Stimulated activated CD4-positive, alpha-beta T cell treated with anti-CD3 and anti-CD28 coated beads, Interleukin-4, amount 100 ng/mL, for 24 hours (primary cell): ENCODE results near the gene USO1.
A peak's percentile ranks its signal among the peaks of the same experiment; 100 is the strongest.
"Not testable (repeated sequence)": the region's sequence is repeated elsewhere in the genome, so short reads cannot be mapped to it uniquely, and the experiment has no call there.

ENCODE experiments used
- DNase-seq: peaks from one replicate; pipeline ENCODE4 v3.0.0-alpha.2; 2020

The USO1 gene

DNA sequence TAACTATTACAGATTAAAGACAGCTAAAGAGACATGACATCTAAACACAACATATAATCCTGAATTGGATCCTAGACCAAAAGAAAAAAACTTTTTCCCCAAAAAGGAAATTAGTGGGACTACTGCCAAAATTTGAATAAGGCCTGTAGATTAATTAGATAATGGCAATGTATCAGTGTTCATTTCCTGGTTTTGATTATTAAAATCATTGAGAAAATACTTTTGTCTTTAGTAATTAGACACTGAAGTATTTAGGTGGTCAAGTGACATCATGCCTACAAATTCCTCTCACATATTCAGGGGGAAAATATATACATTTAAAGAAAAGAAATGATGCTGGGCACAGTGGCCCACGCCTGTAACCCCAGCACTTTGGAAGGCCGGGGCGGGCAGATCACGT lies 10.4 kb upstream of the USO1 start:
- DNase-seq, result no peak

DNA sequence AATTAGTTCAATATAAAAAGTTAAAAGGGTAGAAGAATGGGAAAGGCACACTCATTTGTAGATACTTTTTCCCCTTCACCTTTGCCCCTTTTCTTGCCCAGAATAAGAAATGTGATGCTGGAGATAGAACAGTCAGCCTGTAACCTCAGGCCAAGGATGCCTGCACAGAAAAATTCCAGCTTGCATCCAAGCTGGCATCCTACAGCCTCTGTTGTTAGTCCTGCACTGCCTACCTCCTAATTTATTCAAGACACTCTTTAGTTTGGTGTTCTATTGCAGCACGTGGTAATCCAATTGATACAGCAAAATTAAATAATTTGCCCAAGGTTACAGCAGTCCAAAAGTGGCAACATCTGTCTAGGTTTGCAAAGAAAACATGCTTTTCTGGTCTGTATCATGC lies 9.7 kb upstream of the USO1 start:
- DNase-seq, result no peak

DNA sequence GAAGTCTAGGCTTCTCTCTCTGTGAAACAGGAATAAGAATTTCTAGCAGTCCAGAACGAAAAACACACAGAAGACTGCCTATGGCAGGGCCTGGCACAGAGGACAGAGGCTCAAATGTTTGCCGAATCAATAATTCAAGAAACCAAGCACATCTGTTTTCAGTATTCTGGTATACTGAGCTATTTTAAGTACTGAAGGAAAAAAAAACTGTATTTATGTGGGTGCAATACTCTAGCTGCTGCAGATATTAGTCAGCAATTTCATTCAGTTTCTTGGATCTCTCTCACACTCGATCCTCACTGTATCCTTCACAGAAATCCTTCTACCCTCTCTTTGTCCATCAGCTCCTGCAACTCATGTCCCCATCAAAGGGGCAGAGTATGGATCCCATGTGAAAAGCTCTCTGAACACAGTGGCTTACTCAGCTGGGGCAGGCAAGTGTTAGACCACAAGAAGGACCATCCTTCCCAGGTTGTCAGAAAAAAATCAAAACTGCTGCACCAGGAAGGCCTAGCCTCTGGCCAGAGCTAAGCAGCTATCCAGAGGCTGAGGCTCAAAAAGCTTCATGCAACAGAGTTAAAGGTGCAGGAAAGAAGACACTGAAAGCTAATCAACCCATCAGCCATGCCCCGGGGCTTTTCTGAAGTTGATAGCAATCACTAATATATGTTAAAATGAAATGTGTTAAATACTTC lies 9.1 kb upstream of the USO1 start:
- DNase-seq, result no peak

DNA sequence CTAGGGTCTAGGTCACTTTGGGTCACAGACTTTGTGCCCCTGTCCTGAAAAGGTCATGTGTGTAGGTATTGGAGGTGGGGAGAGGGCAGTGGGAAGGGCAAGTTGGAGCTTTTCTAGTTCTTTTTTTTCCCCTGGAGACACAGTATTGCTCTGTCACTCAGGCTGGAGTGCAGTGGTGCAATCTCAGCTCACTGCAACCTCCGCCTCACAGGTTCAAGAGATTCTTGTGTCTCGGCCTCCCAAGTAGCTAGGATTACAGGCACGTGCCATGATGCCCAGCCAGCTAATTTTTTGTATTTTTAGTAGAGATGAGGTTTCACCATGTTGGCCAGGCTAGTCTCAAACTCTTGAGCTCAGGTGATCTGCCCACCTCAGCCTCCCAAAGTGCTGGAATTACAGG lies 8.3 kb upstream of the USO1 start:
- not testable (repeated sequence) for DNase-seq

DNA sequence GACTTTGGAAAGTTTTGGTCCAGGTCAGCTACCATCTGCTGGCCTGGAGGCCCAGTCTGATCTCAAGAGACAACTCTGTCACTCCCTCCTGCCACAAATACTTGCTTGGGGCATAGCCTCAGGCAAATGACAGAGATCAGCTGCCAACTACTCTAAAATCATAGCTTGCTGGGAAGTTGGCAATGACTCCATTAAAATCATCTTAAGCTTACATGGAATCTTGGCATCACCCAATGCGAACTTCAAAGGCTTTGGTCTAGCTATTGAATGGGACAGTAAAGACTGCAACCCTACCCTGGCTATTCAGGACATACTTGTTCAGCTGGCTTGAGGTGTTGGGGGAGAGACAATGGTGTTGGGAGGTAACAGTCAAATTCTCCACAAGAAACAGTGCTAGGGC lies 7.0 kb upstream of the USO1 start:
- DNase-seq, result no peak

DNA sequence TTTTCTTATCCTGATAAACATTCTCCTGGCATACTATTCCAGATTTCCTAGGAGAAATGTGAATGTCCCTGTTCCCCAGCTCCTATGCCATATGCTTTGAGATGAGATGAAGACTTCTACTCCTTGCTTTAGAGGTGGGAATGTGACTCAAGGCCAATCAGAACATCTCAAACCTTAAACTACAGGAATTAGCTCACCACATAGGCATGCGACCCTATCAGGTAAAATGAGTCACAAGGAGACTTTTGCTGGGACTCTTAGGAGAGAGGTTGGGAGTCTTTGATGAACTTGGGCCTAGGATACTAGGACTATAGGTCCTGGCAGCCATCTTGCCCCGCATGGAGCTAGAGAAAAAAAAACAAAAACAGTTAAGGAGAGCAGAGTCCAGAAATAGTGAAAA lies 5.8 kb upstream of the USO1 start:
- DNase-seq, result no peak

DNA sequence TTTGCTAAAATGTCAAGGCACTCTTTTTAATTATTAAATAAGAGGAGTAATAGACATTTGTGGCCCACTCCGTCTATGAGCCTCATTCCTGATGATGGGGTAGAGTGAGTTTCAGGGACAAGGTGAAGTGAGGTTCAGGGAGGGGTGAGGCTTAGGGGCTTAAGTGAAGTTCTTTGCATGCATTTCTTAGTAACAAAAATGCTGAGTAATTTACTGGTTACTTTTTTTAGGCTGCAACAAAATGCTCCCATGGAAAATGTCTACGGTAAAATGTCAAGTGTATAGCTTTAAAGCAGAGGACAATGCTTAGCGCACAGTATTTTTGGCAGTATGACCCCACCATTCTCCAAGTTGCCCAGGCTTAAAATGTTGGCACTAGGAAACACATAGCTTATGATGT lies 2.0 kb upstream of the USO1 start:
- DNase-seq, result no peak

DNA sequence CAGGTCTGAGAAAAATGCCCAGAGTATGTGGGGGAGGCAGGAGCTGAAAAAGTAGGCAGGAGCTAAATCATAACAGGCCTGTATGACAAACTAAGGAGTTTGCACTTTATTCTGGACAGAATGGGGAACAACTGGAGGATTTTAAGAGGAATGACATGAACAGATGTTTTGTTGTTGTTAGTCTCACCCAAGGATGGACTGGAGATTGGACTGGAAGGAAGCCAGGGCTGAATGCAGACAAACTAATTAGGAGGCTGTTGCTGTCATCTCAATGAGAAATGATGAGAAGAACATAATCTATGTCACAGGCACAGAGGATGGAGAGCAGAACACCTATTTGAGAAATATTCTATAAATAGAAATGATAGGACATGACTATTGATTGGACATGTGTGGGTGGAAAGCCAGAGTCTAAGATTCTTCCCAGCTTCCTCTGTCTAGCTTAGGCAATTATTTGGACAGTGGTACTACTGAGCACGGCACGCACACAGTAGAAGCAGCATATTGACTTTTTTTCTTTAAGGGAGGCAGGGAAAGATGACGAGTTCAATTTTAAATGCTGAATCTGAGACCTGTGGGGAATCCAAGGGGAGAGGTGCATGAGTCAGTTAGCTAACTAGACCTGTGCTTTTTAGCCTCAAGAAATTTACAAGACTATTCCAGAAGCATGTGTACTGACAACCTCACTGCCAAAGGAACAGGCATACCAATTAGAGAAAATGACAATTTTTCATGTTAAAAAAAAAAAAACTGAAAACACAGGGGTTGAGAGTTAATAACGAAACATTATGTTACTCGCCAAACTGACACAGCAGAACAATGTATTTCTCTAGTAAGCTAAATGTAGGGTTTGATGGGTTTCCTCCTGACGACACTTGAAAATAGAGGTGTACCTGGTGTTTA lies 963 bp upstream of the USO1 start:
- DNase-seq, result peak; percentile 7

DNA sequence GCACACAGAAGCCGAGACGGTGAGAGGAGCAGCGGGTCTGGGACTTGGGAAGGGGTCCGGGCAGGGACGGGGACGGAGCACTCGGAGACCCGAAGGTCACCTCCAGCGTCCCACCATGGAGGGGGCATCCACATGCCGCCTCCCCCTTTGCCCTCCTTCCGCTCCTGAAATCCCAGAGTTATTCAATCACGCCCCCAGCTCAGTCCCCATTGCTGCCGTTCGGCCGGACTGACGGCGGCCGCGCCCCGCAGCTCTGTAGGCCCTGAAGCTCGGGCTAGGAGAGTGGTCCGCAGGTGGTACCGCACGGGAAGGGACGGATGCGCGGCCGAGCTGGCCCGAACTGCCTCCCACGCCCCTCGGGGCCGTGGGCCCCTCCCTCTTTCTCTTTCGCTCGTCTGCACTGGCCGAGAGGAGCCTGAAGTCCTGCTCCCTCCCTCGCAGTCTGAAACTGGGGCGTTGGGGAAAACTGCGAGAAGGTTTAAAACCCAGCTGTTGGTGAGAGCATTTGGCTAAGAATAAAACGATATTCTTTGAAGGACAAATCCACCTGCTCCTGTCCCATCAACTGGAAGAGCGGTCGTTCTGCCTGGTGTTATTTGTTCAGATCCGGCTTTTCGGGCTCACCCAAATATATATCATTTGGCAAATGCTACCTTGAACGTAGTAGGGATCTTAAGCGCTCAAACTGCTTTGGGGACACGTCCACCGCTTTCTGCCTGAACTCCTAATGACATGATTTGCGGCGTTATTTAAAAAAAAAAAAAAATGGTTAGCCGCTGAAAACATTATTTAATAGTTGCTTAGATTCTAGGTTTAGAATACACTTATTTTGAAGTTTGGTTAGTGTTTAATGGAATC lies 719 bp downstream of the USO1 start:
- peak; percentile 62 for DNase-seq

DNA sequence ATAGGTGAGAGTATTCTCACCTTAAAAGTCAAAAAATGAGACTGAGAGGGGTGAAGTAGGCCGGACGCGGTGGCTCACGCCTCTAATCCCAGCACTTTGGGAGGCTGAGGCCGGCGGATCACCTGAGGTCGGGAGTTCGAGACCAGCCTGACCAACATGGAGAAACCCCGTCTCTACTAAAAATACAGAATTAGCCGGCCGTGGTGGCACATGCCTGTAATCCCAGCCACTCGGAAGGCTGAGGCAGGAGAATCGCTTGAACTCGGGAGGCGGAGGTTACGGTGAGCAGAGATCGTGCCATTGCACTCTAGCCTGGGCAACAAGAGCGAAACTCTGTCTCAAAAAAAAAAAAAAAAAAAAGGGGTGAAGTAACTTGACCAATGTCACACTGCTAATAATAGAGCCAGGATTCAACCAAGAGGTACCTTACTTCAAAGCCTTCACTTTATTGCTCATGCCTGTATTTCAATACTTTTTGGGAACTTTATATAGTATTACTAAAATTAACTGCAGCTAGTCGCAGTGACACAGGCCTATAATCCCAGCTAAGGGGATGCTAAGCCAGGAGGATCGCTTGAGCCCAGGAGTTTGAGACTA lies 1.7 kb downstream of the USO1 start:
- not testable (repeated sequence) for DNase-seq

DNA sequence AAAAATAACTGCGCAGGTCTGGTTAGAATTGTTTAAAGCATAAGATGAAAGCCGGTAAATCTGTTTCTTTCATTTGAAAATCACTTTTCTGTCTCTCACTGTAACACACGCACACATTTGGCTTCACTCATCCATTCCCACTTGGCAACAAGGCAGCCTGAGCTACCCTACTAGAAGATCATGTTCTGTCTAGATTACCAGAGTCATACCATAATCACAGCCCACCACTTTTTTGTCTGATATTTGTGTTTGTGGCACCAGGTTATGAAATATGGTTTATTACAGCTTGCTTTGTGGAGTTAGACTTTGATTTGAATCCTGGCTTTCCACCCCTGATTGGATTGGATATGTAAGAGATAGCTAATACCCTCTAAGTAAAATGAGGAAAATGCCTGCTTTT lies 2.2 kb downstream of the USO1 start:
- DNase-seq, result no peak

DNA sequence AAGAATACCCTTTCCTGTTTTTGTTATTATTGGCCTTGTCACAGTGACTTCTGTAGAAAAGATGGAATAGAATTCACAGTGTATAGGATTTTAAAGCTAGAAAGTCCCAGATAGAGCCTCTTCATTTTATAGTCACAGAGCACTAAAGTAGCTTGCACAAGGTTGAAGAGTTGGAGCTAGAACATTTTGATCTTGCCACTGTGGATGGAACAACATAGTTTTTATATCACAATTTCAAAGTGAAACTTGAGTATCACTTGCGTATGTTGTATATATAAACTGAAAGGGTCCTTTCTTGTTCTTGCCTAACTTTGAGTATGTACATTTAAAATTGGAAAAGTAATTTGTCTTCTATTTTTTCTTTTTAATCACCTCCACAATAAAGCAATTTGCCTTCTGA lies 2.7 kb downstream of the USO1 start:
- DNase-seq, result no peak

DNA sequence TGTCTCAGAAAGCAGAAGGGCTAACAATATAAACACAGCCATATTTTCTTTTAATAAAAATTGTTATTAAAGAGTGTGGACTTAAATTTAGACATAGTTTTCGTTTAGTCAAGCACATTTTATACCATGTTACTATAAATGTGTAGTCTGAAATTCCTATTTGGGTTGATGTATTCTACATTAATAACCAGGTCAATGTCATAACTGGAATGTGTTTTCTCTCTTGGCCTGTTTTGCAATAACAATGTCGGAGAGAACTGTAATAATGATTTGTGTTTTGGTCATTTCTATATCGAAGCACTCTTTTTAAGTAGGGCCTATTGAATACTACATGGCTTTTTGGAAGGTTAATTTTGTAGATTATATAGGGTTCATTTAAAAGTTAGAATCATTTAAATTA lies 5.5 kb downstream of the USO1 start:
- no peak for DNase-seq

DNA sequence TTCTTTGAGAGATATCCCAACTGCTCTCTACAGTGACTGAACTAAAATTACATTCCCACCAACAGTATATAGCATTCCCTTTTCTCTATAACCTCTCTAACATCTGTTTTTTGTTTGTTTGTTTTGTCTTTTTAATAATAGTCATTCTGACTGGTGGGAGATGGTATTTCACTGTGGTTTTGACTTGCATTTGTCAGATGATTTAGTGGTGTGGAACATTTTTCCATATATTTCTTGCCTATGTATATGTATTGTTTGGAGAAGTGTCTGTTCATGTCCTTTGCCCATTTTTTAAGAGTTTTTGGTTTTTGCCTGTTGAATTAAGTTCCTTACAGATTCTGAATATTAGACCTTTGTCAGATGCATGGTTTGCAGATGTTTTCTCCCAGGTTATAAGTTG lies 9.0 kb downstream of the USO1 start:
- DNase-seq, result no peak

DNA sequence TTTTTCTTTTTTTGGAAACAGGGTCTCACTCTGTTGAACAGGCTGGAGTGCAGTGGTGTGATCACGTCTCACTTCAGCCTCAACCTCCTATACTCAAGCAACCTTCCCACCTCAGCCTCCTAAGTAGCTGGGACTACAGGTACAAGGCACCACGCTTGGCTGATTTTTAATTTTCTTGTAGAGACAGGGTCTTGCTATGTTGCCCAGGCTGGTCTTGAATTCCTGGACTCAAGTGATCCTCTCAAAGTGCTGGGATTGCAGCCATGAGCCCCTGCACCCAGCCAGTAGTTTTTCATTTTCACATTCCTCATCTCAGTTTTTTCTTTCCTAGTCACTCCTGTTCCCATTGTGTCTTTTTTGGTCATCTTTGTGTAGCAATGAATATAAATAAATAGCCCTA lies 11.1 kb downstream of the USO1 start:
- no peak for DNase-seq

DNA sequence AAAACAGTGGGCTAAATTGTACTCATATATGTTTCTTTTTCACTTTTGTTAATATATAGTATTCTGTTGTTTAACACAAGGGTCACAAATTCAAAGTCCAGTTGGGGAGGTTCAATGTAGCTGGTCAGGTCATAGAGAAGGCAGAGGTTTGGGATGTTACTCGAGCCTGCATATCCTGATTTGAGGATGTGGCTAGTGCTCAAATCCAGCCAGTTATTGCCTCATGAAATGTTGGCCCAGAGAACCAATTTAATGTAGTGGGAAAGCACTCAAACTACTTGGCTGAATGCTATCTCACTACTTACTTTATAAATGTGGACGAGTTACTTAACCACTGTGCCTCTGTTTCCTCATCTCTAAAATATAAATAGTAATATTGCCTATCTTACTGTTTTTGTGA lies 12.5 kb downstream of the USO1 start:
- no peak for DNase-seq

DNA sequence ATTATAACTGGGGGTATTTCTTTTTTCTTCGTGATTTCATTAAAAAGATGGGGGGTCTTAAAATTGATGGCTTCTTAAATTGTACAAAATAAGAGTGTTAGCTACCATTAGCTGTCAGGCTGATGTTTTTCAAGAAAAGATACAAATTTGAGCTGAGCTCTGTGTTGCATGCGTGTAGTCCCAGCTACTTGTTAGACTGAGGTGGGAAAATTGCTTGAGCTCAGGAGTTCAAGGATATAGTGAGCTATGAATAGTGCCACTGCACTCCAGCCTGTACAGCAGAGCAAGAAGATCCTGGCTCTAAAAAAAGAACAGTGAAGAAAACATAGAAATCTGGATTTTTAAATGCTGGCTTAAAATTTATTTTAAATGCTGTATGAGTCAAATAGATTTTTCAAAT lies 13.0 kb downstream of the USO1 start:
- no peak for DNase-seq

DNA sequence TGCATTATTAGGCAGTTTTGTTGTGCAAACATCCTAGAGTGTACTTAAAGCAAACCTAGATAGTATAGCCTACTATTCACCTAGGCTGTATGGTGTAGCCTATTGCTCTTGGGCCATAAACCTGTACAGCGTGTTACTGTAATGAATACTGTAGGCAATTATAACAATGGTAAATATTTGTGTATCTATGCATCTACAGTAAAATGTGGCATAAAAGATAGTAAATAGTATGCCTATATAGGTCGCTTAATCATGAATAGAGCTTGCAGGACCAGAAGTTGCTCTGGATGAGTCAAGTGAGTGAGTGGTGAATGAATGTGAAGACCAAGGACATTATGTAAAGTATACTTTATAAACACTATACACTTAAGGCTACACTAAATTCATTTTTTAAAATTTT lies 16.6 kb downstream of the USO1 start:
- DNase-seq, result no peak

DNA sequence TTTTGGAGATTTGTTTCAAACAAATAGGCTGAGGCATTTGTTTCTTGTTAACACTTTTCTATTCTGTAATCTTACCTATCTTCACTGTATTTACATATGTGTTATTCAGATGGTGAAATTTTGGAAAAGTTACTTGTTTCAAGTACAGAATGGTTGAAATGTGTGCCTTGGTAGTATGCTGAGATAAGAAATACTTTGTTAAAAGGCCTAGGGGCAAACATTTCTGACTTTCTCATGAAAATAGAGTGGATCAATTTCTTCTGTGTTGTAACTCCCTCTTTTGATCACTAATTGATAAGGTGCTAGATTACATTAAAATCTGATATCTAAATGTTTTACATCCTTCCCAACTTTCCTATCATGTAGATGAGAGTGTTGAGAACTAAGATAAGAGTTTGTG lies 18.1 kb downstream of the USO1 start:
- no peak for DNase-seq

DNA sequence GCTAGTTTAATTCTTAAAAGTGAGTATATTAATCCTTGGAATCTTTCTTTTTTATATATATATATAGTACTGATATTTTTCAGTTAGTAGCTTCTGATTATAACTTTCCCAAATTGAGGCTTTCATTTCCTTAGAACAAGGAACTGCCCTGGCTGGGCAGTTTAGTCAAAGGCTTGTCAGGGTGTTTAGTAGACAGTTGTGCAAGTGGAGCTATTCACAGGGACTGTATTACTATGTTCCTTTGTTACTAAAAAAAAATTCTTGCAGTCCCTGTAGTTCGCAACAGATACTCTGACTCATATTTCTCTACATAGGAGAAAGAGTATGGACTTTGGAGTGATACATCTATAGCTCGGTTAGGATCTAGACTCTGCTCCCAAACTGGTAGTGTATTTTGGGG lies 20.8 kb downstream of the USO1 start:
- no peak for DNase-seq

DNA sequence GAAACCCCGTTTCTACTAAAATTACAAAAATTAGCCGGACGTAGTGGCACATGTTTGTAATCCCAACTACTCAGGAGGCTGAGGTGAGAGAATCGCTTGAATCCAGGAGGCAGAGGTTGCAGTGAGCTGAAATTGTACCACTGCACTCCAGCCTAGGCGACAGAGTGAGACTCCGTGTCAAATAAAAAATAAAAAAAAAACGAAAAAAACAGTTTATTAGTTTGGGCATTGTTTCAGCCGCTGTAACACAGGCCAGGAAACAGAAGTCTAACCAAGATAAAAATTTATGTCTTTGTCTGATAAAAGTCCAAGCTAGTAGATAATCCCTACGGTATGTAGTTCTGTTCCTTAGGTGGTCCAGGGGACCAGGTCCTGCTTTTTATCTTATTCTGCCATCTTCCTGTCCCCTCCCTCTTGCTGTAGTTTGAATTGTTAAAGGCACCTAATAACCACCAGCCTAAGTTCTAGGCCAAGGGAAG lies 21.4 kb downstream of the USO1 start:
- no peak for DNase-seq

DNA sequence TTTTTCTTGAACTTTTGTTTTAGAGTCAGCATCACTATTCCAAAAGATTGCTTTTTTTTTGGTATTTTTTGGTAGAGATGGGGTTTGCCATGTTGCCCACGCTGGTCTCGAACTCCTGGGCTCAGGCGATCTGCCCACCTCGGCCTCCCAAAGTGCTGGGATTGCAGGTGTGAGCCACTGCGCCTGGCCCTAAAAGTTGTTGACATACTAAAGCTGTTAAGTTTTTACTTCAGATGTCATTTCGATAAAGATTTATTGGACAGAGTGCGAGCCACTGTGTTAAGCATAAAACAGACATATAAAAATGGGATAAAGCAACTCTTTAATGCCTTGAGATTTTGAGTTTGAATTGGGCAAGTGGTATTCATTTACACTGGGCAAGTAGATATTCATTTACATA lies 28.3 kb downstream of the USO1 start:
- no peak for DNase-seq

DNA sequence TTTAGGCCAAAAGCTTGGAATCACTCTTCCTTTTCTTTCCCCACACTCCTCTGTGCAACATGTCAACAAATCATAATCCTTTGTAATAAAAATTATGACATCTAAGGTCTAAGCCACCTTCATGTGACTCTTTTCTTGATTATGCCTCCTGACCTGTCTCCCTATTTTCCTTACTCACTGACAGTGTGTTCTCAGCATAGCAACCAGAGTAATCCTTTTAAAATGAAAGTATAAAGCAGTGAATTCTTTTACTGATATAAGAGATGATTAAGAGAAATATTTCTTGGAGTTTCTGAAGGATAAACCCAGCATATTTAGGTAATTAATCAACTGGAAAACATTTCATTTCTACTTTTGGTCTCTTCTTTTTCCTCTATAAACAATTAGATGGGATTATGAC lies 44.7 kb downstream of the USO1 start:
- no peak for DNase-seq
